Measurements from ENCODE around the gene SPINT3.

DNA sequence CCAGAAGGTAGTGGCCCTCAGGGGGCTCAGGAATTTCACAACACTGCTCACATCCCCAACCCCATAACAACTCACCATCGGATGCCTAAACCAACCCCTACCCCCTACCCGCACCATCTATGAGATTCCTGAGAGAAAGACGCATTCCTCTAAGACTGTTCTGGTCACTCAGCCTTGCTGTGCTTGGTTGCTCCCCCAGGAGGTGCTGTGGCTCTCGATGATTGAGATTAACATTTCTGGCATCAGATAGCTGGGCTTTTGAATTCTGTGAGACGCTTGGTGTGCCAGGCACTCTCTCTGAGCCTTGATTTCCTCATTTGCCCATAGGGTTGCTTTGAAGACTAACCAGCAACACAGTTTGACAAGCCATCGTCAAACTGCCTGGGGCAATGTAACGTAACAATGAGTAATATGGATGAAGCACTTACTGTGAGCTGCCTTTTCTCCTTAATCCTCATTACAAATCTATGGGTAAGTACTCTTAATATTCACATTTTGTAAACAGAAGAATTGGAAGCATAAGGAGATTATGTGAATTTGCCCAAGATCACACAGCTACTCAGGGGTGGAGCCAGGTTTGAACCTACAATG lies 22.9 kb upstream of the SPINT3 start:
- no peak for TF ChIP-seq POLR2A (IDR thresholded peaks at IDR 0.05; ENCODE audit: low read length)
- no peak for TF ChIP-seq GATA1 (IDR thresholded peaks at IDR 0.05; ENCODE audit: low read depth, low read length)
